Measurements from ENCODE around the gene ADCK1.

GRCh38 chr14:77967110-77967509 is 167.2 kb downstream of the ADCK1 start:
- TF ChIP-seq POLR2A (IDR thresholded peaks at IDR 0.05) (no peak), CTCF (IDR thresholded peaks at IDR 0.05) (no peak)

All from transverse colon (tissue), 3 donors.